ENCODE results near the gene DIS3L. TPM values are rescaled to one million over a fixed set of nuclear protein-coding genes. Genes with fewer than 3 reads are reported as not detected.

Gene DIS3L
- total RNA-seq, 1 donor from 2014 or later, result 8.1 TPM

- Histone ChIP-seq H3K4me3 (ENCODE audit: insufficient read depth, low read depth, low read length) (no peak overlapping the region), H3K27ac (ENCODE audit: low read depth, low read length) (no peak overlapping the region), H3K27me3 (ENCODE audit: insufficient read depth, low read length) (peaks cover 11% of the 10 kb centered on the region), H3K9me3 (ENCODE audit: insufficient read depth, low read depth, low read length) (no peaks in the 10 kb centered on the region), H3K4me2 (ENCODE audit: low read length) (no peak overlapping the region), H3K36me3 (ENCODE audit: insufficient read depth, low read length) (no peaks in the 10 kb centered on the region), H2AFZ (ENCODE audit: low read depth, low read length) (no peak overlapping the region), H4K20me1 (ENCODE audit: insufficient read depth, low read length) (no peaks in the 10 kb centered on the region), H3K9ac (ENCODE audit: low read length) (no peak overlapping the region), H3K4me1 (ENCODE audit: insufficient read depth, low read length) (no peaks in the 10 kb centered on the region), H3K79me2 (ENCODE audit: insufficient read depth, low read length) (no peaks in the 10 kb centered on the region)
- TF ChIP-seq EZH2 (IDR thresholded peaks at IDR 0.05; ENCODE audit: insufficient read depth, low read length) (no peak), CTCF (IDR thresholded peaks at IDR 0.05; ENCODE audit: insufficient read depth, low read depth, low read length) (no peak)
- H3K27me3 Mint-ChIP-seq (ENCODE audit: low read depth, unreplicated experiment), result peaks cover 32% of the 10 kb centered on the region
- no peak overlapping the region for H3K27ac Mint-ChIP-seq (ENCODE audit: unreplicated experiment)
- no peak overlapping the region for H3K4me3 Mint-ChIP-seq (ENCODE audit: unreplicated experiment)
- no peak for FAIRE-seq
- no peak for DNase-seq (ENCODE audit: low read depth)
- no peaks in the 10 kb centered on the region for H3K36me3 Mint-ChIP-seq (ENCODE audit: low read depth, unreplicated experiment)
- H3K9me3 Mint-ChIP-seq (ENCODE audit: unreplicated experiment), result peaks cover 2% of the 10 kb centered on the region
- no peaks in the 10 kb centered on the region for H3K4me1 Mint-ChIP-seq (ENCODE audit: low read depth, unreplicated experiment)
Measured at GRCh38 chr15:66278671-66279070, 14.7 kb upstream of the DIS3L start.

- Mint-ChIP-seq H3K9me3 (ENCODE audit: unreplicated experiment) (no peaks in the 10 kb centered on the region), H3K36me3 (ENCODE audit: low read depth, unreplicated experiment) (no peaks in the 10 kb centered on the region), H3K4me3 (ENCODE audit: unreplicated experiment) (no peak overlapping the region), H3K27me3 (ENCODE audit: low read depth, unreplicated experiment) (peaks cover 12% of the 10 kb centered on the region), H3K27ac (ENCODE audit: unreplicated experiment) (no peak overlapping the region), H3K4me1 (ENCODE audit: low read depth, unreplicated experiment) (peaks cover 1% of the 10 kb centered on the region)
- H3K4me3 ChIP-seq (ENCODE audit: insufficient read depth, low read depth, low read length), result no peak overlapping the region
- no peak overlapping the region for H2AFZ ChIP-seq (ENCODE audit: low read depth, low read length)
- no peaks in the 10 kb centered on the region for H4K20me1 ChIP-seq (ENCODE audit: insufficient read depth, low read length)
- H3K9me3 ChIP-seq (ENCODE audit: insufficient read depth, low read depth, low read length), result no peaks in the 10 kb centered on the region
- H3K4me1 ChIP-seq (ENCODE audit: insufficient read depth, low read length), result no peaks in the 10 kb centered on the region
- H3K79me2 ChIP-seq (ENCODE audit: insufficient read depth, low read length), result no peaks in the 10 kb centered on the region
- DNase-seq (ENCODE audit: low read depth), result no peak
- H3K27me3 ChIP-seq (ENCODE audit: insufficient read depth, low read length), result peaks cover 6% of the 10 kb centered on the region
- H3K9ac ChIP-seq (ENCODE audit: low read length), result no peak overlapping the region
- H3K36me3 ChIP-seq (ENCODE audit: insufficient read depth, low read length), result no peaks in the 10 kb centered on the region
- H3K27ac ChIP-seq (ENCODE audit: low read depth, low read length), result no peak overlapping the region
- FAIRE-seq, result no peak
- H3K4me2 ChIP-seq (ENCODE audit: low read length), result no peak overlapping the region
- TF ChIP-seq EZH2 (IDR thresholded peaks at IDR 0.05; ENCODE audit: insufficient read depth, low read length) (no peak), CTCF (IDR thresholded peaks at IDR 0.05; ENCODE audit: insufficient read depth, low read depth, low read length) (no peak)
Measured at GRCh38 chr15:66284271-66284670, 9.1 kb upstream of the DIS3L start.

GRCh38 chr15:66285533-66286280 lies 7.7 kb upstream of the DIS3L start:
- no peaks in the 10 kb centered on the region for H3K9me3 ChIP-seq (ENCODE audit: insufficient read depth, low read depth, low read length)
- H2AFZ ChIP-seq (ENCODE audit: low read depth, low read length), result no peak overlapping the region
- no peak for DNase-seq (ENCODE audit: low read depth)
- Mint-ChIP-seq H3K27ac (ENCODE audit: unreplicated experiment) (no peak overlapping the region), H3K4me3 (ENCODE audit: unreplicated experiment) (no peak overlapping the region), H3K9me3 (ENCODE audit: unreplicated experiment) (no peaks in the 10 kb centered on the region), H3K36me3 (ENCODE audit: low read depth, unreplicated experiment) (no peaks in the 10 kb centered on the region), H3K4me1 (ENCODE audit: low read depth, unreplicated experiment) (peaks cover 1% of the 10 kb centered on the region), H3K27me3 (ENCODE audit: low read depth, unreplicated experiment) (peaks cover 7% of the 10 kb centered on the region)
- H3K9ac ChIP-seq (ENCODE audit: low read length), result no peak overlapping the region
- H3K27me3 ChIP-seq (ENCODE audit: insufficient read depth, low read length), result no peaks in the 10 kb centered on the region
- TF ChIP-seq EZH2 (IDR thresholded peaks at IDR 0.05; ENCODE audit: insufficient read depth, low read length), result no peak
- no peak for TF ChIP-seq CTCF (IDR thresholded peaks at IDR 0.05; ENCODE audit: insufficient read depth, low read depth, low read length)
- H3K4me1 ChIP-seq (ENCODE audit: insufficient read depth, low read length), result no peaks in the 10 kb centered on the region
- no peak overlapping the region for H3K4me3 ChIP-seq (ENCODE audit: insufficient read depth, low read depth, low read length)
- no peaks in the 10 kb centered on the region for H3K79me2 ChIP-seq (ENCODE audit: insufficient read depth, low read length)
- no peak overlapping the region for H3K4me2 ChIP-seq (ENCODE audit: low read length)
- no peak for FAIRE-seq
- H3K36me3 ChIP-seq (ENCODE audit: insufficient read depth, low read length), result no peaks in the 10 kb centered on the region
- H3K27ac ChIP-seq (ENCODE audit: low read depth, low read length), result no peak overlapping the region
- H4K20me1 ChIP-seq (ENCODE audit: insufficient read depth, low read length), result no peaks in the 10 kb centered on the region

Measured in astrocyte (in vitro differentiated cells and primary cell).